NCI-H1048 (cell line): ENCODE results near the gene APBB1IP.
"Not testable (repeated sequence)": the region's sequence is repeated elsewhere in the genome, so short reads cannot be mapped to it uniquely, and the experiment has no call there.

Experiments used
- DNase-seq: peaks from one replicate; lab custom pipeline; 2025; lab: John Stamatoyannopoulos, UW

Gene APBB1IP

GRCh38 chr10:26477501-26477900 is 39.4 kb downstream of the APBB1IP start:
- no peak for DNase-seq

DNA sequence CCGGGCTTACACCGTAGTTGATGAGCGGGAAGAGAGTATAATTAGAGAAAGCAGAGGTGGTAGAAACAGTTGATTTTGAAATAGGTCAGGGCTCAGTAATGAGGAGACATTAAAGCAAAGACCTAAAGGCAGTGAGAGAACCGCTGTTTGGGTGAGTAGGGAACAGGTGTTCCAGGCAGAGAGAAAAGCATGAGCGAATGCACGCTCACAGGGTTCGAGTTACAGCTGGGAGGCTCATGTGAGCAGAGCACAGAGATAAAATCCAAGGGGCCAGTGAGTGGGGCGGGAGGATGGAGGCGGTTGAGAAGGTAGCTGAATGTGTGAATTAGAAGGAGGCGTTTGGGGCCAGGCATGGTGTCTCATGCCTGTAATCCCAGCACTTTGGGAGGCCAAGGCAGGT is 39.9 kb downstream of the APBB1IP start:
- no peak for DNase-seq

GRCh38 chr10:26479766-26480492 is 41.8 kb downstream of the APBB1IP start:
- no peak for DNase-seq

GRCh38 chr10:26481315-26481692 is 43.2 kb downstream of the APBB1IP start:
- DNase-seq: no peak

- DNase-seq: no peak
Observed at GRCh38 chr10:26481914-26482550, 43.9 kb downstream of the APBB1IP start.

- DNase-seq: no peak
Observed at GRCh38 chr10:26483554-26483953, 45.4 kb downstream of the APBB1IP start.

- DNase-seq: no peak
Observed at GRCh38 chr10:26485150-26485941, 47.2 kb downstream of the APBB1IP start.

DNA sequence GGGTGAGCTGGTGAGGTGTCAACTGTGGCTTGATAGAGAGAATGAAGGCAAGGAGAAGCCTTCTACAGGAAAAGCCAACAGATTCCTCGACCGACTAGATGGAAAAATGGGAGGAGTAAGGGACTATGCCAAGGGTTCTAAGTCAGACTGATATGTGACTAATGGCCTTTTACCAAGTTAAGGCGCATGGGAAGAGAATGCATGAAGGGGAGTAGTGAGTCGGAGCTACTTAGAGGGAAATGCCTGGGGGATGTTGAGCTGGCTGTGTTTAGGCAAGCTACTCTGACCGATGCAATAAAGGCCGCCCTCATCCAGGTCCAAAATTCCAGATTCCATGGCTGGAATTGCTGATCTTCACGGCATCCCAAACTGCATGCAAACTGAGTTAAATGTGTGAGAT is 48.2 kb downstream of the APBB1IP start:
- no peak for DNase-seq

DNA sequence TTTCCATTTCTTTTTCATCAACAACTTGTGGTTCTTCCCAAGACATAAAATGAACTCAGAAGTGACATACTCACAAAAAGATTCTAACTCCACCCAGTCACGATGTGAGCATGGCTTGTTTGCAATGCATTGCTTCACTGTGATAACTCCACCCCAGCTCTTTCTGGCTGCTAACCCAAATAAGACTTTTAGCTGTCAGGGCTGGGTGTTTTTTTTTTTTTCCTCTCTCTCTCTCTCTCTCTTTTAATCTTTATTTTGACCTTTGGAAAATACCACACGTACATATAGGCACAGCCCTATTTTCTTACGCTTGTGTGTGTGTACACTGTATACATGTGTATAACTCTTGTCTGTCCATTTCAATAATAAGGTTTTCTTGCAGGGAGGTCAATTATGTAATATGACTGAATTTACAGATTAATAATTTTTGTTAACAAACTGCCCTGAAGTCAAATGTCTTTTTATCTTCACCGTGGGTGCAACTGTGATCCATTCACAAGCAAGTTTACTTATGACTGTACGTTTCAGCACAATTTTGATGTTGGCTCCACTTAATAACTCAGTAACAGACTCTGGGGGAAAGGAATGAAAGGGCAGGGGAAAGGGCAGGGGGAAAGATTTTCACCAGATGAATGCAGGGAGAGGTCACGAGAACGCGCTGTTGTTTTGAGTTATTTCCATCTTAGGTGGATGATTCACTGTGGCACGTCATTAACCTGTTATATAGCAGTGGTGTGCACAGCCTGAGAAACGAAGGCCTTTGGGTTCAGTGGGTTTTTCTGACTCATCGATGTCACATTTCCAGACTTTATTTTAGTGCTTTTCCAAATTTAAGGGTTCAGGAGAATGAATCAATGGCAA is 49.1 kb downstream of the APBB1IP start:
- no peak for DNase-seq

- no peak for DNase-seq
Observed at GRCh38 chr10:26488344-26488743, 50.2 kb downstream of the APBB1IP start.

DNA sequence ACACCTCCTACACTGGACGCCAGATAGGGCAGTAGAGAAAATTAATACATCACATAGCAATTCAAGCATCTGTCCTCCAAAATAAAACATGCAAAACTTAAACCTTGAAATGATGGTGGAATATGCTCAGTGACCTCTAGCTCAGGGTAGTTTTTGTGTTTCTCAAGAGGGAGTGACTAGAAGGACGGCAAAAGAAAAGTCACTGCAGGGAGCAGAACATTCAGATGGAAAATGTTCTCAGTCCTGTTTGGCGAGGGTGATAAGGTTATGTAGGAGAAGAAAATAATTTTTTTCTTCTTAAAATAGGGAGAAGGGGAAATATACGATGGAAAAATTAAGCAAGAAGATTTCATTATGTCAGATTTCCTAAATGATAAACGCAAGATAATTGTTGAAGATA is 50.9 kb downstream of the APBB1IP start:
- no peak for DNase-seq

- DNase-seq: not testable (repeated sequence)
Observed at GRCh38 chr10:26490367-26490766, 52.2 kb downstream of the APBB1IP start.

- no peak for DNase-seq
Observed at GRCh38 chr10:26491276-26491675, 53.1 kb downstream of the APBB1IP start.

DNA sequence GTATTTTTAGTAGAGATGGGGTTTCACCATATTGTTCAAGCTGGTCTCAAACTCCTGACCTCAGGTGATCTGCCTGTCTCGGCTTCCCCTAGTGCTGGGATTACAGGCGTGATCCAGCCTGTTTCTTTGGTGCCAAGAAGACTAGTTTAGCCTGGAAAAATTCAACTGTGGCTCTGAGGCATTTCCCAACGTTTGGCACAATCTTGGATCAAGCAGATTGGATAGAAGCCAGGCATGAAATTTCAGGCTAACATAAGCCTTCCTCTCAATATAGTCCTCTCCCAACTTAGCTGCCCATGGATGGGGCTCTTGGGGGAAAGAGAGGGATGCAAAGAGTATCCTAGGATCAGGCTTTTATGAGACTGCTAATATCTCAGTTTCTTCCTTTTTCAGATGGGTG is 53.8 kb downstream of the APBB1IP start:
- DNase-seq: no peak

GRCh38 chr10:26492725-26493124 is 54.6 kb downstream of the APBB1IP start:
- DNase-seq: not testable (repeated sequence)

DNA sequence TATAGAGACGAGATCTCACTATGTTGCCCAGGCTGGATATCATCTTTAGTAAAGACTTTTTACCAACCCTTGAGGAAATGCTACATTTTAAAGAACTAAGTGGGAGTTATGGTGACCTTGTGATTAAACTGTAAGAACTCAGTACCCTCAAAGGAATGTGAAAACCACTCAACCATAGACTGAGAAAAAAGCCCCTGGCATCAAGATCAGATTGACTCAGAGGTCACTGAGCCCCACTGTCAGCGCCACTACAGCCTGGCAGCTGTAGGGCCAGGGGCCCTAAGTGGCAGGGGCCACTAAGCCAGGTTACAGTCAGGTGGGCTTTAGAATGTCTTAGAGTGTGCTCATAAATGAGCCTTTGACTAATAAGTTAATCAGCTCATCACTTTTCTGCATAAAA is 55.9 kb downstream of the APBB1IP start:
- DNase-seq: no peak

DNA sequence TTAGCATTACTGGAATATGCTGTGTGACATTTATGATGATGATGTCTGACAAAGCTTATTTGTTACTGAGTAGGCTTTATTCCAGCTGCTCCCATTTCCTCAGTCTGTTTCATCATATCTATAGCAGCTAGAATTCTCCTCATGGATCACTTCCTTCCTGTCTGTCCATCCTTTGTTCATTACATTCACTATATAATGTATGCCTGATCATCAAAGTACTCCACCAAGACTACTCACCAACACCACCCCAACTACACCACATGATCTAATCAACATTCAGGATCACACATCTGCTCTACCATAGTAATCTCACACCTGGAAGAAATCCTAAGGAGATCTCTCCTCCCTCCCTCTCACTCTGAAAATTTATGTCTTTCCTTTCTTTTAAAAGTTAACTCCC is 61.3 kb downstream of the APBB1IP start:
- no peak for DNase-seq

GRCh38 chr10:26502986-26503385 is 64.8 kb downstream of the APBB1IP start:
- no peak for DNase-seq

GRCh38 chr10:26503911-26504310 is 65.8 kb downstream of the APBB1IP start:
- DNase-seq: no peak

GRCh38 chr10:26504429-26504828 is 66.3 kb downstream of the APBB1IP start:
- not testable (repeated sequence) for DNase-seq

GRCh38 chr10:26505491-26505890 is 67.3 kb downstream of the APBB1IP start:
- DNase-seq: no peak

DNA sequence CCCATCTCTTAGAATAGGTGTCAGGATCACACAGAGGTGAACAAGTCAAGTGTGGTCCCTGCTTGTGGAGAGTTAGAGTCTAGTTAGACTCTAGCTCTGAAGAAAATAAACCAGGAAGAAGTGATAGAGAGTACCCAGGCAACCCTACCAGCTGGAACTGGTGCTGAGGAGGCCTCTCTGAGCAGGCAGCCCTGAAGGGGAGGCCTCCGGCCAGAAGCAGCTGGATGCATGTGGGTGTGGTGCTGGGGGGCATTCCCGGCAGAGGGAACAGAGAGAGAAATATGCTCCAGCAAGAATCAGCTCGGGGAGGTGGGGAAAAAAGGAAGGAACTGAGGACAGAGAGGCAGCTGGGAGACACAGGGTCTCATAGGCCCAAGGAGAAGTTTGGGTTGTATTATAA is 68.6 kb downstream of the APBB1IP start:
- no peak for DNase-seq
